GM19025 (cell line): ENCODE data around the gene PSMD11.
"Not testable (repeated sequence)": the region's sequence is repeated elsewhere in the genome, so short reads cannot be mapped to it uniquely, and the experiment has no call there.

Experiments used
- ATAC-seq: cut with Tn5 transposase; IDR thresholded peaks from one replicate; pipeline ENCODE4 v1.9.1; 2021; ENCODE audit warnings: mild to moderate bottlenecking, low read depth, moderate library complexity; ENCODE audit not compliant: unreplicated experiment

PSMD11 gene

DNA sequence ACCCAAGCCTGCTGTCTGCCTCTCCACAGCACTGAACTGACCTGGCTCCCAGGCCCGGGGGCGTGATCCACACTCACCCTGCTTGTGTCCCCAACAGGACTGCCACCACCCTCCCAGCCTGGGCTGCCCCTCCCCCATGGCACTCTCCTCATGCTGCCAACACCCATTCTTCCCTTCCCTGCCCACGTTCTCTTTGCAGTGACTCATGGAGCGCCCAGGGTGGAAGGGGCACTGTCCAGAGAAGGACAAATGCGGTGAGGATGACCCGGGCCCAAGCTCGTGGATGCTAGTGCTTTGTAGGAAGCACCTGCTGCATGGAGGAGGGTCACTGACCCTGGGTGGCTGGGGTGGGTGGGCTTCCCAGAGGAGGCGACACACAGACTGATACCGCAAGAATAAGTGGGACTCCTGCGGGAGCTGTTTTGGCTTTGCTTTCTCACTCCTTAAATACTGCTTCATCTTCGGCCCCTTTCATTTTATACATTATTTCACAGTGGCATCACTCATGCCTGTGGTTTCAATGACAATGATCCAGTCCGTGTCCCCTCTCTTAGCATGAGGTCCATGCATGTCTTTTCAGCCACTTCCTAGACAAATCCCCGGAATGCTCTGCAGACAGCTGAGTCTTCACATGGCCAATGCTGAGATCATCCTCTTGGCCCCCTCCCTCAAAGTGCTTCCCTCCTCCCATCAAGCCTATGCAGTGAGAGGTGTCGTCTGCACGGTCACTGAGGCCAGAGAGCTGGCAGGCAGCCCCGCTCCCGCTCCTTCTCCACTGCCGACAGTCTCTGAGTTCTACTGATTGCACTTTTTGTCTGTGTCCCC, 60.1 kb downstream of the PSMD11 start:
- ATAC-seq: no peak

DNA sequence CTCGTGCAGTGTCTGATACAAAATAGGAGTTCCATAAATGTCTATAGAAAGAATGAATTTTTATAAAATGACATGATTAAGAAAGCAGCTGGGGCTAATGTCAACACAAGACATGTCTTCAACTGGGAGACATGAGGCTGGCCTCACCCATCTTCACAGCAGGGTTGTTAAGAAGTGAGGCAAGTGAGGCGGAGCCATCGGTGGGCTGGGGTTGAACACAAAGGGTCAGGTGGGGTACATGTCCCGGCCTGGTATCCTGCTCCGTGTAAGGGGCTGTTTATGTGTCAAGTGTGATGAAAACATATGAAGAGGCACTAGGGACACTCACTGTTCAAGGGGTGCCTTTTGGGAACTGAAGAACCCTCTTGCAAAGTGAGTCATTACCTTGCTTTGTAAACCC, 64.6 kb downstream of the PSMD11 start:
- ATAC-seq: no peak

DNA sequence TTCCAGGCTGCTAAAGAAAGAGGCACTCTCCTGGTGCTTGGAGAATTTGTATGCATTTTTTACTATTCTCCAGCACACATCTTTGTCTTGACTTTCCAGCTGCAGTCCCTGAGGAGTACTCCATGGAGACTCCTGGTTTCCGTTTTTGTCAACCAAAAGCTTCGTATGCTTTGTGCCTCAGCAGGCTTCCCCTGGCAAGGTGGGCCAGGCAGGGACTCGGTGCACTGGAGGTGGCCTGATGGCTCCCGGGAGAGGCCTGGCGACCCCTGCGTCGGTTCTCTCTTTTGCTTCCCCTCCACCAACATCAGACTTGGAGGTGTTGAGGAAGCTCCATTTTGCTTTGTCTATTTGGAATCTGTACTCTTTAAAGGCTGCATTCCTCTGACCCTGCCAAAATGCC, 66.2 kb downstream of the PSMD11 start:
- no peak for ATAC-seq

DNA sequence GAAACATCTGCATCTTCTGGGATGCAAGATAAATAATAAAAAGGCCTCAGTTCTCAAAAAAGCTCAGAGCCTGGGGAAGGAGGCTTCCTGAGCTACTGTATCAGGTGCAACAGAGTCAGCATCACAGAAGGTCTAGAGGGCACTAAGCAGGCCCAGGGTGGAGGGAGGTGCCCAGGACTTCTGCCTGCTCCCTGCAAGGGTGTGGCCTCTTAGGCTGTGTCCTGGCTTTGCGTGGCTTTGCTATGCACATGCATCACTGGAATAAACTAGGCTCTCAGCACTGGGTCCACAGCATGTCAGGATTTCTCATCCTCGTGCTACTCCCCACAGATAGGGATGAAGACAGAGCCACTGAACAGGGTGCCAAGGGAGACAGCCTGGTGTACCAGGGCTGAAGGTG, 68.0 kb downstream of the PSMD11 start:
- no peak for ATAC-seq

DNA sequence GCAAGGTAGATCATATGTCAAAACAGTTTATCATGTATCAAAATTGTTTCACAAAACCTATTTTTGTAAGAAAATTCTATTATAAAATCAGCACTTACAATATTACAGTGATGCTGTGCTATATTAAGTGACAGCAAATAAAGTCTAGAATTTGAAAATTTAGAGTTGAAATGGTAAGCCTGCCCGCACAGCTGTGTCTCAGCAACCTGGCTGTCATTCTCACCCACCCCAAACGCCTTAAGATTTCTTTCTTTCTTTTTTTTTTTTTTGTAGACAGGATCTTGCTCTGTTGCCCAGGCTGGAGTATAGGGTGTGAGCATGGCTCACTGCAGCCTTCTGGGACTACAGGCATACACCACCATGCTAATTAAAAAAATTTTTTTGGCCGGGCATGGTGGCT, 69.3 kb downstream of the PSMD11 start:
- ATAC-seq: no peak

DNA sequence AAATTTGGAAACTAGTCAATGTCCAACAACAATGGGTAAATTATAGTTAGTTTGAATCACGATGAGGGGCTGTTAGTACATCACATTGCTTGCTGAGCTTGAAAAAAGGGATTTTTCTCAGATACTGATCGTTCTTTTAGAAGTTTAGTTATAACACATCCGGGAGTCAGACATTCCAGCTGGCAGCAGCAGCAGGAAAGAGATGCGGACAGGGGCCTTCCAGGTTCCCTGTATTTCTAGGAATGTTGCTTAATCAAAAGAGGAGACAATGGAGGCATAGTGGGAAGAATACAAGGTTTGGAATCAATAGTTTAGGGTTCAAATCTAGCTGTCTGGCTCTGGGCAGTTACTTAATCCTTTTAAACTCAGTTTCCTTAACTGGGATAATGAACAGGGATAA, 70.3 kb downstream of the PSMD11 start:
- no peak for ATAC-seq

DNA sequence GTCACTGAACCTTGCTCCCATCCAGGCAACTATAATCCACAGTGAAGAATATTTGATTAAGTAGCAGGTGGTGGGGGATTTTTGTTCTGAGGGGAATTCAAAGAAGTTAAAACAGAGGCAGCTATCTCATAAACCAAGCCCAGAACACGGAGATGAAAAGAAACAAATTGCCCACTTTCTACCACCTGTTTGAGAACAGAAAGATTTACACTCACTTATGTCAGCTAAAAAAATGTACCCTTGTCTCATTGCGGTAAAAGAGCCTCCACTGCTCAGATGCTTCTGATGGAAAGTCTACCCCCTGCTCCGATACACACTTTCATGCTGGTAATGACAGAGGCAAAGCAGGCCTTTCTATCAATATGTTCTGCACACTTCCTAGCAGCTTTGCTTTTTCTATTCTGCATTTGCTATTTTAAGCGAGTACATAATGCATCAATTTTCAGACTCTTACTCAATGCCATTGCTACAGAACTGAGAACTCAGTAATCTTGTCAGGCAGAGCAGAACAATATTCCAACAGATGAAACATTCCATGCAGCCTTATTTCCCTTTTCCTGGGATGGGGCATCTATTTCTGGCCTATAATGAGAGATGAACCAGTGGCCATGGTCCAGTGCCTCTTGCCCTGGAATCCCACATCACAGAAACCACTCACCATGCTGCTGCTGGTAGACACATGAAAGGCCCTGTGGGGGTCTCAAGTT, 71.5 kb downstream of the PSMD11 start:
- ATAC-seq: no peak

DNA sequence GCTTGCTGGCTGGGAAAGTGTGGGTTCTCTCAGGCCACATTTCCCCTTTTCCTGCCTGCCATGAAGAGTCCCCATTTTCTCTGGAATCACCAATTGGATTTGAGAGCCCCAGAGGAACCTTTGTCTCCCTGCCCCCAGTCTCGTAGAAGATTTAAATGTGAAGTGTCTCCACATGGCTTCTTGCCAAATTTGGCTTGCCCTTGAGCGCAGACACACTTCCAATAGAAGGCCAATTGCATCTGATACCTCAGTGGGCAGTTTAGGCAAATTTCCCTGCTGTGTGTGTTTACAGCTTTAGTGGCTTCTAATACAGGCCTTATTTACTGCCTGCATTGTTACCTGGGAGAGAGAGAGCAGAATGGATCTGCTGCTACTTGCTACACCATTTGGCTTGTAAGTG, 72.1 kb downstream of the PSMD11 start:
- ATAC-seq: no peak

DNA sequence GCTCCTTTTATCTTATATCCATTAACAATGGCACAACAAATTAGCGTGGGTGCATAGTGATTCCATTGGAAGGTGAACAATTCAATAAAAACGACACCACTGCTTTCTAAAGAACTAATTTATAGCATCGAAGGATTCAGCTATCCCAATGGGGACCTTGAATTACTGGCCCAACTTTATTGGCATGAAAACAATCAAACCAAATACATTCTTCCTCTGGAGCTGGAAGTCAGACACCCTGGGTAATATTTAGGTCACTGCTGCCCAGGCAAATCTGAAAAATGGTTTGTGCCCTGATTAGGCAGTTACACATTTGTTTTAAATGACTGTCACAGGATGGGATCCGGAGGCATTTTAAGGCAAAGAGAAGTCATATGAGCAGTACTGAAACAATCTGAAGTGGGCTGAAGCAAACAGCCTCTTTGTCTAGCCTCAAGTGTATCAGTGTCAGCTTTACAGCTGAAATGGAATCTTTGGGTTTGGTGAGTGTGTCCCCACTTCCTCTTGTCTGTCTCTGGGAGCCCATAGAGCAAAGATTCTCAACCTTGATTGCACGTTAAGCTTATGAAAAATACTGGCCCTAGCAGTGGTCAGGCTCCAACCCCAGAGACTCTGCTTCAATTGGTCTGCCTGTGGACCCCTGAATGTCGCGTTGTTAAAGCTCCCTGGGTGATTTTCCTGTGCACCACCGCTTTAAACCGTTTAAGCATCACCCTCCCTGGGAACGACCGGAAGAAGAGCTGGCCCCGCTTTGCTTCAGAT, 72.8 kb downstream of the PSMD11 start:
- no peak for ATAC-seq

DNA sequence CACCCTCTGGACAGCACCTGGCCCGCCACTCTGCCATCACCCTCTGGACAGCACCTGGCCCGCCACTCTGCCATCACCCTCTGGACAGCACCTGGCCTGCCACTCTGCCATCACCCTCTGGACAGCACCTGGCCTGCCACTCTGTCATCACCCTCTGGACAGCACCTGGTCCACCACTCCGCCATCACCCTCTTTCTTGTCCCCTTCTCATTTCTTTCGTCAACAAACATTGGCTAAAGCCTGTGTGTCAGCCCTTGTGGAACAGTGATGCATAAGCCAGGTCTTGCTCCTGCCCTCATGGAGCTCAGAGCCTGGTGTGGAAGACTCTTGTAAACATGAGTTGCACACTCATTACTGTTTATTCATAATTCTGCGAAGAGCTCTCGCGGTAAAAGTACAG, 73.7 kb downstream of the PSMD11 start:
- ATAC-seq: no peak

DNA sequence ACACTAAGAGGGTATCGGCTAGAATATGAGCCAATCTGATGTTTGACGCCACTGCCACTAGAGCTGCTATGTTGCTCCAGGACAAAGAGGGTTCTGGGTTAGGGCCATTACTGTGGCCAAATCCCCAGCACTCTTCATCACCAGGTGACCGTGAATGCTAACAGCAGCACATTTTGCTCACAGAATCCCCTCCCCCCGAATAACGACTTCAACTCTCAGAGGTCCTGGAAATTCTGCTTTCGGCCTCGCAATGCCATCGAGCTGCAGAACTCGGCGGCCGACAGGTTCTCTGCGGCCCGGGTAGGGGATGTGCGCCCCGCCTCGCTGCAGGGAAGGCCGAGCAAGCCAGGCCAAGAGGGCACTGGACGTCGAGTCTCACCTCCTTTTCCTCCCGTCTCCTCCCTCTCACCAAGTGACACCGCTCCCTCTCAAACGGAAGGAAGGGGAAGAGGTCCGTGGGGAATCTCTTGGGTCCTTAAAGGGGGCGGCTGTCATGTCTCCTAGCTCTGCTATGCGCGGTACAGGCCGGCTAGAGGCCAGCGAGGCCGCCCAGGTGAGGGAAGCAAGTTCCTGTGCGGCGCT, 74.4 kb downstream of the PSMD11 start:
- no peak for ATAC-seq

DNA sequence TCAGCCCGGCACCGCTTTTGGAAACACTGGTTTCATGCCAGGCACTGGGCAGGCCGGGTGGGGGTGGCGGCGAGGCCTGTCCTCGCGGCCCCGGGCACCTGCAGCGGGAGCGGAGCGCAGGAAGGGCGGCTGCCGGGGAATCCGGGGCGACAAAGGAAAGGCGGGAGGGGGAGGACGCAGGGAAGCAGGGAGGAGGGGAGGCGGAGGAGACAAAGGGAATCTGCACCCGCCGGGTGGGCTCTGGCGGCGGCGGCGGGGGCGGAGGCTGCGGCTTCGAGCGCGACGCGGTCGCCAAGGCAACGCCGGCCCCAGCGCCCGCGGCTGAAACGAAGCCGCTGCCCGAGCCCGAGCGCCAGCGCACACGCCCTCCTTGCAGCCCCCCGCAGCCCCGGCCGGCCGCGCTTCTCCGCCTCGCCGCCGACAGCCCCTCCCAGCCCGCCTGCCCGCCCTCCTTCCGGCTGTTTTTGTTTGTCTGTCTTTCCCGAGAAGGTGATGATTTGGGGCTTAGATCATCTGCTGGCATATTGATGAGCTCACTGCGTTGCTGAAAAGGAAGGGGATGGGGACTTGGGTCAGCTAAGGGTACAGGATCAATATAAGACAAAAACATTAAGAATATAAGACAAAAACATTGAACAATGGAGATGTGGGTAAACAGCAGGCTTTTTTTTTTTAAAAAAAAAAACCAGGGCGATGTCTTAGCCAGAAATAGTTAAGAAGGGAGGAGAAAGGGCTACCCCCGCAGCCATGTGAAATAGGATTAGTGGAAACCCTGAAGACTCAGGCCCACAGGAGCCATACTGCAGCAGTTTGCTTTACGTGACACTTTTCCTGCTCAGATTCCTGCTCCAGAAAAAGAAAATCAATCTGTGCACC, 75.2 kb downstream of the PSMD11 start:
- ATAC-seq: no peak

DNA sequence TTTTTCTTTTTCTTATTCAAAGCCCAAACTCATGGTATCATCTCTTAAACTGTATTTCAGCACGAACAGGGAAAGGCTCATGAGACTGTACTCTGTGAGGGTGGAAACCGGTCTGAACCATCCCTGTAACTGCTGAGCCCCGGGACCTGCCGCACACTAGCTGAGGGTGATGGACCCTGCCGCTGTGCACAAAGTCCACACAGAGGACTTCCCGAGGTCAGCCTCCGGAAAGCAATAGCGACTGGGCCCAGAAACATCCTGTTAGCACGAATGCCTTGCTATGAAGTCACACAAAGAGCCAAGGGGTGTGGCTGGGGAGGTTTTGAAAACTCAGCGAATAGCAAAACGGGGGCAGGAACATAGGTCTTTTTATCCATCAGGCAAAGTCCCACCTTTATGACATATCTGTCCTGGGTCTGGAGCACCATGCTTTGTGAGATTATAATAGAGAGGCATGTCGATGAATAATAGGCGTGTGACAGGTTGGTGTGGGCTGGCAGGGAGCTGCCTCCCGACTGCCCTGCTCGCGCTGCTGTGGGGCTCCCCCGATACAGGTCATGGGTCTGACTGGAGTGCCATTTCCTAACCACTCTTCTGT, 75.9 kb downstream of the PSMD11 start:
- no peak for ATAC-seq

DNA sequence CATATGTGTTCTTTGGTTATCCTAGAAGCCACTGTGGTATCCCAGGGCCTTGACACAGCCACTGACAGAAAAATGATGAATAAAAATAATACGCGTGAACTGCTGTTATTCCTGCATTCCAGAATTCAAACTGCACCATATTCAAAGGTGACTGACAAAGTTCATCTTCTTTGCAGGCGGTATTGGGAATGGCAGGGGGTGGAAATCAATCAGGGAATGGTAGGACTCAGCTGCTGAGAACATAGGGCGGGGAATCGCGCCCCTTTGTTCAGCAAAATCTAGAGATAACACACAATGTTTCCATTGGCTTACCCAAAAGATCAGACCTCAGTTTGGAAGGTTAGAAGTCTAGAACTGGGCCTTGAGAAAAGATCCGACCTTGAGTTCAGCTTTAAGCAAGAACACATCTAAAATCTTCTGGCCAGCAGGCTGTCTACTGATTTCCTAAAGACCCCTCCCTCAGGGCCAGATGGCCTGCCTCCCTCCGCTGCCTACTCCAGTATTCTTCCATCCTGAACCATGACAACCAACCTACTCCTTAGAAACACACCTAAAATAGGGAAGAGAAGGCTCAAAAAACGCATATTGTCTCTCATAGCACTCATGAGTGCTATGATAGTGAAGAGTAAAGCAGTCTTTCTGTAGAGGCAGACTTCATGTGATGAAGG, 76.6 kb downstream of the PSMD11 start:
- ATAC-seq: no peak

DNA sequence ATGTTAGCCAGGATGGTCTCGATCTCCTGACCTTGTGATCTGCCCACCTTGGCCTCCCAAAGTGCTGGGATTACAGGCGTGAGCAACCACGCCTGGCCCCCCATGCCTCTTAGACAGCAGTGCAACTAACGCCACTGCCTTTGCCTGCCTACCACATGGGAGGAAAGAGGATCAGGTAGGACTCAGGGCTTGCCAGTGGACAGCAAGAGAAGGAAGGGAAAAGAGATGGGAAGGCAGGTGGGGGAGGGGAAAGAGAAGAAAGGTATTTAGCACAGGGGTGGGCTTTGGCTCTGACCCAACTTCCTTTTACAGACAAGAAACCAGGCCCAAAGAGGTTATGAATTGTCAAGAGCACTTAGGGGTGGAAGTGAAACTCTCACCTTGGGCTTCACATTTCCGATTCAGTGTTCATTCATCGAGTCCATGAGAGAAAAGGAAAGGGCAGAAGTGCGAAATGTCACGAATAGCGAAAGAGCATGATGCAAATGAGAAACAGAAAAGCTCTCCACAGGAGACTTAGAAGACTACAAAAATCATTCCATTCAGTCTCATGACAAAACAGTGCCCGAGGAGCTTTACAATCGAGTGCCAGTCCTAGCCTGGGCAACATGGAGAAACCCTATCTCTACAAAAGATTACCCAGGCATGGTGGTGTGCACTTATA, 78.8 kb downstream of the PSMD11 start:
- peak; percentile 46 for ATAC-seq

DNA sequence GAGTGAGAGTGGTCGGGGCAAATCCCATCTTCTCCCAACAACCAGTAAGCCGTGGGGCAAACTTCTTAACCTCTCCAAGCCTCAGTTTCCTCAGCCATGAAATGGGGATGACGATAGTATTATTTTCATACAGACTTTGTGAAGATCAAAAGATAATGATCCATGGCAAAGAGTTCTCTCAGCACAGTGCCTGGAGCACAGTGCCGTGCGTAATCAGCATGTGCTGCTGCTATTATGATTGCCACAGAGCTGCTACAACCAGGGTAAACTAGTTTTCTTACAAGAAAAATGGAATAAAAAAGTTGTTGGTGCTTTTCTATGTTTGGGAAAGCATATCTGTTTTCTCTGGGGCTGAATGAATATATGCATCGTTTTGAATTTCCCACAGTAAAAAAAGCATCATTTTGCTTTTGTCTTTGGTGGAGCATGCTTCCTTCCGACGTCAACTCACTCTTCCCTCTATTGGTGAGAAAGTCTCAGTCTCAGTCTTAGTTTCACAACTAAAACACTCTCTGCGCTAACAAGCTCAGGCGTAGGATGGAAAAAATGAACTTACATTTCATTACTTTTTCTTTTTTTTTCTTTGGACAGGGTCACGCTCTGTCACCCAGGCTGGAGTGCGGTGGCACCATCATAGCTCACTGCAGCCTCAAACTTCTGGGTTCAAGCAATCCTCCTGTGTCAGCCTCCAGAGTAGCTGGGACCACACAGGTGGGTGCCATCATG, 79.7 kb downstream of the PSMD11 start:
- peak; percentile 45 for ATAC-seq

DNA sequence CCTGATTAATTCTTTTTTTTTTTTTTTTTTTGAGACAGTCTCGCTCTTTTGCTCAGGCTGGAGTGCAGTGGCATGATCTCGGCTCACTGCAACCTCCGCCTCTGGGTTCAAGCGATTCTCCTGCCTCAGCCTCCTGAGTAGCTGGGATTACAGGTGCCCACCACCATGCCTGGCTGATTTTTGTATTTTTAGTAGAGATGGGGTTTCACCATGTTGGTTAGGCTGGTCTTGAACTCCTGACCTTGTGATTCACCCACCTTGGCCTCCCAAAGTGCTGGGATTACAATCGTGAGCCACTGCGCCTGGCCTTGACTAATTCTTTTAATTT, 80.2 kb downstream of the PSMD11 start:
- ATAC-seq: not testable (repeated sequence)

DNA sequence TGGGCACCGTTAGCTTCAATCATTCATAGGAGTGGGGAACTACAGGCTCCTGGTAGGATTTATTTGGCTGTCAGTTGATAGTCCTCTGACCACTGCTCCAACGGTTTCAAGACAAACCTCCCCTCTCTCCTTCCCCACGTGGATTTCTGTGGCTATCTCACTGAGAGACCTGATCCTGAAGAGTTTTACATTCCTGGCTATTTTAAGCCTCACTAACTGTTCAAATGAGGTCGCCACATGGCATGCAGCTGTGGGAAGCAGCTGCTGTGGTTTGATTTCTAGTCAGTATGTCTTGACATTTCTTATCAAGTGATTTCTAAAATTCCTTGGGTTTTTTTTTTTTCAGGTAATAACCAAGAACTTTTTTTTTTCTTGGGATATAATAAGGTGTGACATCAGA, 80.8 kb downstream of the PSMD11 start:
- ATAC-seq: no peak
